NCI-H1417 treated with DMSO at 0.1 percent for 48 hours (cell line): ENCODE measurements around the gene NEDD8.
A peak's percentile ranks its signal among the peaks of the same experiment; 100 is the strongest.

Experiments
- DNase-seq: peaks from one replicate; lab custom pipeline; 2025; lab: John Stamatoyannopoulos, UW

The NEDD8 gene

DNA sequence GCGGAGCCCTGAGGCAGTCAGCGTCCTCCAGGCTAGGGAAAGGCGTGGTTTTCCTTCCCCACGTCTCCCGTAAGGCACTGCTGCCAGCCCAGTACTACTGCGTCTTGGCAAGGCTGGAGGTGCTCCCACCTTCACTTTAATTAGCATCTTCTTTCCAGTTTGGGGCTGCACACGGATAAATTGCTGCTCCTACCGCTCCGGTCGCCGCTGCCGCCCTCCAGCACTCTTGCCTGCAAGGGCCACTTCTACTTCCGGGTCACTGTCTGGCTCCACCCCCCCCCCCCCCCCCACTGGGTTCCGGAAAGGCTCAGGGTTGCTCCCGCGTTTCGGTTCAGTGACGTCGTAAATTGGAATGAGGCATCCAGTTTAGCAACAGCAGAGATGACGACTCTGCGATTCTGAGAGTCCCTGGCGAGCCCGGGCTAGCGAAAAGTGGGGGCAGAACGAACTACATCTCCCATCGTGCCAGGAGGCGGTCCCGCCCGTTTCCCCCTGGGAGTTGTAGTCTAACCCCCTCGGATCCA, at the start of gene NEDD8:
Gene NEDD8 (minus strand): TSS at position 247 of the 524 bp plus-strand sequence. CDS start 100 bp downstream, at position 147.
- DNase-seq: peak; percentile 91

DNA sequence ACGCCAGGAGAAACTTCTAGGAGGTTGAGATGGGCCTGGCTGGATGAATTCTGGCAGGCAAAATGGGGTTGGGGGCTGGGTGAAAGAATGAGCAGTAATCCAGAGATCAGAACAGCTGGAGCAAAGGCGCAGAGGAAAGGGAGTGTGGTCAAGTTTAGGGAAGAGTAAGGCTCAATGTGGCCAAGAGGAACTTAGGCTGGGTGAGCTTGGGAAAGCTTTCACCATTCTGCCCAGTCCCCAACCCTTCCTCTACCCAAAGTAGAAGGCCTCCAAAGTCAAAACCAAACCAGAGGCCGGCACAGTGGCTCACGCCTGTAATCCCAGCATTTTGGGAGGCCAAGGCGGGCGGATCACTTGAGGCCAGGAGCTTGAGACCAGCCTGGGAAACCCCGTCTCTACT, 49.5 kb upstream of the NEDD8 start:
- DNase-seq: no peak

DNA sequence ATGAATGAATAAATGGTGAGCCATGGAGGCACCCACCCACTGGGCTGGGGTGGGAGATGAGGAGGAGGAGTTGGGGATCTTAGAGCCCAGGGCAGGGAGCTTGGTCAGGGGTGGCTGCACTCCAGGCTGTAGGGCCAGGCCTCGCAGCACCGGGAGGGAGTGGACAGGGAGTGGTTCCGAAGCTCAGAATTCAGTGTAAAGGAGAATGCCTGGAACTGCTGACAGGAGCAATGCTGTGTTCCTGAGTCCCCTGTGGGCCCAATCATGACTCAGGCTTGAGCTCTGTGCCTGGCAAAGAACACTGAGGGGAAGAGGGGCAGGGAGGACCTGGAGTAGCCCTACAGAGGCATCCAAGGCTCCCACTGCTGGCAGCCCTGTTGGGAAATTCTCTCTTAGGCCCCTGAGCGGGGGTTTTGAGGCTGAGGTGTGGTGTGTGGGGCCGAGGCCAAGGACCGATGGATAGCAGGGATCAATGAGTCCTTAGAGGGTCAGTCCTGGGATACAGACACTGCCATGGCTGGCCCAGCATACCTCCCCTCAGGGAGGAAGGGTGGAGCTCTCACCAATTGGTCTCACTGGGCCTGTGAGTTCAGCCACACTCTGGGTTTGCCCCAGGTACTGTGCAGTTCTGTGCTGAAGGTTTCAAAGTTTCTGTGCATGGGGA, 48.8 kb upstream of the NEDD8 start:
- no peak for DNase-seq

GRCh38 chr14:24279301-24280186, 47.4 kb upstream of the NEDD8 start:
- no peak for DNase-seq

- no peak for DNase-seq
Observed at GRCh38 chr14:24278424-24278823, 46.3 kb upstream of the NEDD8 start.

DNA sequence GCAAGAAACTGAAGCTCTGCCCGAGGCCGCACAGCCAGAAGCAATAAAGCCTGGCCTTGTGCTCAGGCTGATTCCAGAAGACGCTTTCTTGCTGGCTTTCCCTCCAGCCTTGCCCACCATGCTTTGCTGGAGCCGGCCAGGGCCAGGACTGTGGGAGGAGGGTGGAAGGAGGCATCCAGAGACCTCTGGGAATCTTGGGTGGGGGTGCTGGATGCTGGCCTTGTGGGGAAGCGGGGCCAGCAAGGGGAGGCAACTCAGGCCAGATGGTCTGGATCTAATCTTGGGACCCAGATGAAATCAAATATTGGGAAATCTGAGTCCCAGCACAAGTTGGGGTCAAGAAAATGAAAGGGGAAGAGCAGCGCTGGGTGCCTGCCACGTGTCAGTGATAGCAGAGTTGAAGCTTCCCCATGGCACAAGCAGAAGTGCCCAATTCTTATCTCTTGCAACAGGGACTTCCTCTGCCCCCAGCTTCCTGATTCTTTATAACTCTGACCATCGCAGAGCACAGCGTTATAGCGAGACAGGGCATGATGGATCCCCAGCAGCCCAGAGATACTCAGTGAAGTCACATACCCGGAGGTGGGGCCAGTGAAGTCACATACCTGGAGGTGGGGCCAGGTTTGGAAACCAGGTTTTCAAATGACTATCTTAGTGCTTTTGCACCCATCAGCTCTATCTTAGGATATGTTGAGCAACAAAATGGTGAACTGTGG, 45.6 kb upstream of the NEDD8 start:
- no peak for DNase-seq

- DNase-seq: no peak
Observed at GRCh38 chr14:24277071-24277470, 44.9 kb upstream of the NEDD8 start.

- DNase-seq: no peak
Observed at GRCh38 chr14:24274101-24274543, 42.0 kb upstream of the NEDD8 start.

- no peak for DNase-seq
Observed at GRCh38 chr14:24273422-24273998, 41.3 kb upstream of the NEDD8 start.

- no peak for DNase-seq
Observed at GRCh38 chr14:24272467-24272866, 40.3 kb upstream of the NEDD8 start.

- DNase-seq: no peak
Observed at GRCh38 chr14:24271834-24272263, 39.7 kb upstream of the NEDD8 start.

- peak; percentile 51 for DNase-seq
Observed at GRCh38 chr14:24271134-24271833, 39.1 kb upstream of the NEDD8 start, which contains the start of gene RABGGTA. RABGGTA (minus strand) TSS chr14:24271597; CDS start chr14:24271115, 482 bp downstream.

DNA sequence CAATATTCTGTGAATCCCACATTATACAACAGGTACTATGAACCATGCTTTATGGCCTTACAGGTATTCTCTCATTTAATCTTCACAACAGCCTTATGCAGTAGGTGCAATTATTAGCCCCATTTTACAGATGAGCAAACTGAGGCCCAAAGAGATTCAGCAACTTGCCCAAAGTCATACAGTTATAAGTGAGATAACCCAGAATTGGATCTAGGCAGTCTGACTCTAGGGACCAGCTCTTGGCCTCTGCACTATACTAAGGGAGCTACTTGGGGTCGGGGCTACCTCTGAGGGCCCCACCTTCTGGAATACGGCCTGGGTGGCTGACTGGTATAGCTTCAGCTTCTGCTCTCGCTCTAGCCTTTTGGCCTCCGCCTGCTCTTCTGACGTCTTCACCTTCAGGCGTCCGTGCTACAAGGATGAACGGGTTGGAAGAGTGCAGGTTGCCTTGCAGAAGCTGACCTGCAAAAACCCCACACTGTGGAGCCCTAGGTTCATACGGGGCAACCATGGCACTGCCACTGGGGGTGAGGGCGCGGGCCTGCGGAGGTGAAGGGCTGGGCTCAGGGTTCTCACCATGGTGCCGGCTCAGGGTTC, 38.5 kb upstream of the NEDD8 start:
- DNase-seq: no peak

DNA sequence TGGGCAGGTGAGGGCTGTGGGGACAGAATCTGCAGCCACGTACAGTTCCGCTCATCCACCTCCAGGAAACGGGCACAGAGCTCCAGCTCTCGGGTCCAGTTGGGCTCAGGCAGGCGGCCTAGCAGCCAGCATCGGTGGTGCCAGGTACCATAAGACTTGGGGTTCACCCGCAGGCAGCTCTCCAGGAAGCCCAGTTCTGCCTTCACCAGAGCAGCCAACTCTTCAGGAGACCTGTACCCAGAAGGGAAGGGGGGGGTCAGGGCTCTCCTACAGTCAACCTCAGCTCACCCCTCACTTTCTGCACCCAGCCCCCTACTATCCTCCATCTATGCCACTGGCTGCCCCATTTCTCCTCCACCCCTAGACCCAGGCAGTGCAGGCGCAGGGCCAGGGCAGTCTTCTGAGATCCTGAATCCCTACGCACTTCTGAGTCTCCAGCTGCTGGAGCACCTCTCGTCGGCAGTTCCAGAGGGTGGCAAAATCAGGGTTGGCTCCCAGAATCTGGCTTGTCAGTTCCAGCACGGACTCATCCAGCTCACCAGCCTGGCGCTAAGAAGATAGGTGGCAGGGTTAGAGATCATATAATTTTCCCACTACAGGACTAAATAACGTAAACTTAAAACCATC, 37.9 kb upstream of the NEDD8 start:
- DNase-seq: no peak

GRCh38 chr14:24269368-24269767, 37.2 kb upstream of the NEDD8 start:
- no peak for DNase-seq

GRCh38 chr14:24268225-24268624, 36.1 kb upstream of the NEDD8 start:
- no peak for DNase-seq

- DNase-seq: no peak
Observed at GRCh38 chr14:24267516-24267915, 35.3 kb upstream of the NEDD8 start.

DNA sequence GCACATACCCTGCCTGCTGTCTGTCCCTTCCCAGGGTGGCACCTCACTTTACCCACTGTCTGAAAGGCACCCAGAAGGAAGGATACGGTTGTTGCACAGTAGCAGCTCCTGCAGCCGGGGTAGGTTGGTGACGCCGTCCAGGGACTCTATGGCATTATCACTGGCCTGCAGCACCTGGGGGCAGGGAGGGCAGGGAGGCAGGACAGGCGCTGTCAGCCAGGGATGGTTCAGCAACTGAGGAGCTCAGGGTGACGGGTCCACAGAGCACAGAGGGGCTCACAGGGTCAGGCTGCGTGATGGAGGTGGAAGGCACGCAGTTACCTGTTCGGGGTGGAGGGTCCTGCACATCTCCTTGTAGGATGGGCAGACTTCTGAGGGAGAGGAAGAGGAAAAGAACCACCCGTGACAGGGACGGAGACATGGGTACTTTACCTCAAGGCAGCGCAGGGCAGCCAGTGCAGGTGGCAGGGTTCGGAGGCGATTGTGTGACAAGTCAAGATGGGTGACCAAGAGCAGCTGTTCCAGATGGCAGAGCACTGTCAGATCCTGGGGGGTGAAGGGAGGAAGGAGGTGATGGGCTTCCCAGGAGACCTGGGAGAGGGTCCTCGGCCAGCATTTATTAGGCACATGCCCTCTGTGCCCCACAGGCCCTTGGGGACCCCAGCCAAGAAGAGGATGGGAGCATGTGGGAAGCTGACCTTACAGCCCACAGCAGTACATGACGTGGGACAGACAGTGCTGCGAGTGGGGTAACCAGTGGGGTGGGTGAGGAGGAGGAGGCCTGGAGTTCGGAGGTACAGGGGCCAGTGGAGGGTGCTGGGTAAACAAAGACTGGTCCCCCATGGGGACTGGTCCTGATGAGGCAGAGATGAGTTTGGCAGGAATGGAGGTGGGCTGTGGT, 34.4 kb upstream of the NEDD8 start:
- no peak for DNase-seq

DNA sequence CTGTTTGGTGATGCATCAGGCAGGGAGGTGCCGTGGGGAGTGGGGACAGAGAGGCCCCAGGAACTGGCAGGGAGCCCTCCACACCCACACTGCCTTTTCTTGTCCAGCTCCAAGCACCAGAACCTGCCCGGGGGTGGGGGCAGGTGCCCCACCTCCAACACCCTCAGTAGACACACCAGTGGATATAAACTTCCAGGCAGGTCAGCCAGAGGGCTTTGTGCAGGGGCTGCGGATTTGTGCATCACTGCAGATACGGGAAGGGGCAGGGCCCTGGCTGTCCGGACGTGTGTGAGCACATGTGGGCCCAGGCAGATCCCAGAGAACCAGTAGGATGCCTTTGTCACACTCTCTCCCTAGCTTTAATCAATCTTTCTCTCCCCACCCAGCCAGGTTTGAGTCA, 32.1 kb upstream of the NEDD8 start:
- no peak for DNase-seq
